ENCODE results near the gene IMPA2.

Gene IMPA2

GRCh38 chr18:11989966-11990380 is 8.7 kb downstream of the IMPA2 start:
- DNase-seq (ENCODE audit: low read depth, low spot score), result no peak

GRCh38 chr18:11990539-11990938 is 9.2 kb downstream of the IMPA2 start:
- DNase-seq (ENCODE audit: low read depth, low spot score), result no peak

GRCh38 chr18:11991021-11991795 is 9.9 kb downstream of the IMPA2 start:
- DNase-seq (ENCODE audit: low read depth, low spot score), result no peak

GRCh38 chr18:11992096-11992790 is 10.9 kb downstream of the IMPA2 start:
- no peak for DNase-seq (ENCODE audit: low read depth, low spot score)

- no peak for DNase-seq (ENCODE audit: low read depth, low spot score)
Observed at GRCh38 chr18:11993264-11993916, 12.1 kb downstream of the IMPA2 start.

- DNase-seq (ENCODE audit: low read depth, low spot score), result no peak
Observed at GRCh38 chr18:11994336-11994702, 13.0 kb downstream of the IMPA2 start.

- DNase-seq (ENCODE audit: low read depth, low spot score), result no peak
Observed at GRCh38 chr18:11994703-11995444, 13.6 kb downstream of the IMPA2 start.

GRCh38 chr18:11995445-11996189 is 14.3 kb downstream of the IMPA2 start:
- no peak for DNase-seq (ENCODE audit: low read depth, low spot score)

- no peak for DNase-seq (ENCODE audit: low read depth, low spot score)
Observed at GRCh38 chr18:11996190-11996754, 15.0 kb downstream of the IMPA2 start.

- no peak for DNase-seq (ENCODE audit: low read depth, low spot score)
Observed at GRCh38 chr18:11996907-11997306, 15.6 kb downstream of the IMPA2 start.

- no peak for DNase-seq (ENCODE audit: low read depth, low spot score)
Observed at GRCh38 chr18:11997466-11997865, 16.2 kb downstream of the IMPA2 start.

GRCh38 chr18:11998193-11998592 is 16.9 kb downstream of the IMPA2 start:
- no peak for DNase-seq (ENCODE audit: low read depth, low spot score)

- DNase-seq (ENCODE audit: low read depth, low spot score), result no peak
Observed at GRCh38 chr18:11999429-11999828, 18.1 kb downstream of the IMPA2 start.

GRCh38 chr18:12000072-12000659 is 18.9 kb downstream of the IMPA2 start:
- no peak for DNase-seq (ENCODE audit: low read depth, low spot score)

- no peak for DNase-seq (ENCODE audit: low read depth, low spot score)
Observed at GRCh38 chr18:12001421-12001820, 20.1 kb downstream of the IMPA2 start.

- no peak for DNase-seq (ENCODE audit: low read depth, low spot score)
Observed at GRCh38 chr18:12003894-12004293, 22.6 kb downstream of the IMPA2 start.

GRCh38 chr18:12005538-12006487 is 24.5 kb downstream of the IMPA2 start:
- DNase-seq (ENCODE audit: low read depth, low spot score), result no peak

- DNase-seq (ENCODE audit: low read depth, low spot score), result no peak
Observed at GRCh38 chr18:12006488-12006840, 25.2 kb downstream of the IMPA2 start.

- DNase-seq (ENCODE audit: low read depth, low spot score), result no peak
Observed at GRCh38 chr18:12007063-12007462, 25.8 kb downstream of the IMPA2 start.

All from brain pericyte (primary cell).